Measurements from ENCODE around the gene GPRC5A. TPM values are rescaled to one million over a fixed set of nuclear protein-coding genes. Genes with fewer than 3 reads are reported as not detected.

GPRC5A gene
- total and polyA plus RNA-seq, 2 experiments from 2014 or later, result 0.16 to 0.38 TPM

GRCh38 chr12:12926571-12927071, 35.3 kb downstream of the GPRC5A start (continued):
- TF ChIP-seq NANOG (IDR thresholded peaks at IDR 0.05; ENCODE audit: borderline replicate concordance), result no peak
- no peak for TF ChIP-seq REST (IDR thresholded peaks at IDR 0.05; ENCODE audit: unreplicated experiment)
- no peak for TF ChIP-seq CREB1 (CRISPR knock-in tag; IDR thresholded peaks at IDR 0.05; ENCODE audit: low read depth)
- TF ChIP-seq EZH2phosphoT487 (IDR thresholded peaks at IDR 0.05; ENCODE audit: unreplicated experiment), result no peak

DNA sequence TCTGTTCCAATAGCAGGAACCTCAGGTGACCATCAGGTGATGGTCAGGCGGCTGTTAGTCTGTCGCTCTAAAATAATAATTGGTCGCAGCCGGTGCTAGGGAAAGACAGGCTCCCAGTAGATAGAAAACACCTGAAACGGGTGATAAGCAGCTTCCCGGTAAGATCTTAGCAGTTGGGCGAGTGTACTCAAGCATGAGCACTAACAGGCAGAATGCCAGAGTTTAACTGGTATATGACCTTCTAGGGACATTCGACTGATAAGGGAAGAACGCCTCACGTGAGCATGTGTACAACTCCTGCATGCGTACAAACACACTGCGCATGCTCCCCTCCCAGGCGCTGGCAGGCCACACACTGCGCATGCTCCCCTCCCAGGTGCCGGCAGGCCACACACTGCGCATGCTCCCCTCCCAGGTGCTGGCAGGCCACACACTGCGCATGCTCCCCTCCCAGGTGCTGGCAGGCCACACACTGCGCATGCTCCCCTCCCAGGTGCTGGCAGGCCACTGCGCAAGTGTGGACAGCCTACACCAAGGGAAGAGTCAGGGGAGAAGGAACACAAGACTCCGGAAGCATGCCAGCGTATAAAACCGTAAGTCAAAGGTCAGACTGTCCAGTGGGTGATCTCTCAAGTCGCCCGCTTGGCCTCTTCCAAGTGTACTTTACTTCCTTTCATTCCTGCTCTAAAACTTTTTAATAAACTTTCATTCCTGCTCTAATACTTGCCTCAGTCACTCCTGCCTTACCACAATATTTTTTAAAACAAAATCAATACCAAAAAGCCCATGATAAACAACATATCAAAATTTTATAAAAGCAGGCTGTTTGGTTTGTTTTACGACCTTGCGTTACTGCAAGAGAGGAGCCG, 36.1 kb downstream of the GPRC5A start:
- no peak for DNase-seq (ENCODE audit: low spot score)
- no peak overlapping the region for H3K4me2 ChIP-seq
- H3K36me3 Mint-ChIP-seq (ENCODE audit: low read depth), result peaks cover 2% of the 10 kb centered on the region; the same call in 1 of the 3 replicates
- peak overlapping the region; percentile 66 for H3K4me3 Mint-ChIP-seq
- peaks cover 4% of the 10 kb centered on the region for H3K27me3 Mint-ChIP-seq (ENCODE audit: insufficient read depth, low read depth, poor library complexity)
- H4K20me1 ChIP-seq (replicated peaks; ENCODE audit: insufficient read depth), result no peaks in the 10 kb centered on the region
- peaks cover under 1% of the 10 kb centered on the region; the same call in 2 of the 3 replicates for H3K4me1 Mint-ChIP-seq
- H3F3A ChIP-seq (replicated peaks; ENCODE audit: low read depth), result no peaks in the 10 kb centered on the region
- H2AFZ ChIP-seq, result no peak overlapping the region
- peak; percentile 78 for ATAC-seq
- H3K9me2 ChIP-seq (ENCODE audit: insufficient read depth), result no peaks in the 10 kb centered on the region
- H3K4me3 ChIP-seq, result no peak overlapping the region
- H3K27ac Mint-ChIP-seq, result no peak overlapping the region
- H3K9me3 Mint-ChIP-seq, result no peaks in the 10 kb centered on the region
- H3K27ac ChIP-seq (ENCODE audit: low read depth), result no peak overlapping the region
- H3K36me3 ChIP-seq (ENCODE audit: insufficient read depth), result no peaks in the 10 kb centered on the region
- no peaks in the 10 kb centered on the region for H3K27me3 ChIP-seq (ENCODE audit: insufficient read depth)
- peaks cover 4% of the 10 kb centered on the region; the same call in 1 of the 2 replicates for H3K4me1 ChIP-seq (ENCODE audit: insufficient read depth)
- no peaks in the 10 kb centered on the region for H3K79me2 ChIP-seq (replicated peaks; ENCODE audit: insufficient read depth)
- no peak for TF ChIP-seq ZNF462 (CRISPR knock-in tag; IDR thresholded peaks at IDR 0.05)
- no peak for TF ChIP-seq EZH2phosphoT487 (IDR thresholded peaks at IDR 0.05; ENCODE audit: unreplicated experiment)
- TF ChIP-seq POLR2AphosphoS5 (IDR thresholded peaks at IDR 0.05; ENCODE audit: low read depth), result no peak
- TF ChIP-seq REST (IDR thresholded peaks at IDR 0.05; ENCODE audit: unreplicated experiment), result no peak
- TF ChIP-seq STAT1 (IDR thresholded peaks at IDR 0.05; ENCODE audit: unreplicated experiment), result no peak
- no peak for TF ChIP-seq ETS1 (IDR thresholded peaks at IDR 0.05)
- TF ChIP-seq CREB1 (CRISPR knock-in tag; IDR thresholded peaks at IDR 0.05; ENCODE audit: low read depth), result no peak

All from GM23338 (cell line).